ENCODE results near the gene SHB.

GRCh38 chr9:38094165-38094564 lies 25.1 kb upstream of the SHB start:
- TF ChIP-seq USF2 (IDR thresholded peaks at IDR 0.05) (no peak), MAX (IDR thresholded peaks at IDR 0.05) (no peak), CTCF (IDR thresholded peaks at IDR 0.05) (no peak), POLR2A (IDR thresholded peaks at IDR 0.05; ENCODE audit: low read length) (no peak), GATA3 (IDR thresholded peaks at IDR 0.05; ENCODE audit: borderline replicate concordance) (no peak), MAFK (IDR thresholded peaks at IDR 0.05; ENCODE audit: partially characterized antibody) (no peak), HEYL (CRISPR knock-in tag; IDR thresholded peaks at IDR 0.05) (no peak), ATOH8 (CRISPR knock-in tag; IDR thresholded peaks at IDR 0.05; ENCODE audit: low read depth) (no peak), SREBF2 (IDR thresholded peaks at IDR 0.05) (no peak)

All from A549 (cell line).